ENCODE results near the gene EDIL3. TPM values are rescaled to one million over a fixed set of nuclear protein-coding genes. Genes with fewer than 3 reads are reported as not detected.

Gene EDIL3
- total RNA-seq, 1 experiment from 2014 or later: not detected

DNA sequence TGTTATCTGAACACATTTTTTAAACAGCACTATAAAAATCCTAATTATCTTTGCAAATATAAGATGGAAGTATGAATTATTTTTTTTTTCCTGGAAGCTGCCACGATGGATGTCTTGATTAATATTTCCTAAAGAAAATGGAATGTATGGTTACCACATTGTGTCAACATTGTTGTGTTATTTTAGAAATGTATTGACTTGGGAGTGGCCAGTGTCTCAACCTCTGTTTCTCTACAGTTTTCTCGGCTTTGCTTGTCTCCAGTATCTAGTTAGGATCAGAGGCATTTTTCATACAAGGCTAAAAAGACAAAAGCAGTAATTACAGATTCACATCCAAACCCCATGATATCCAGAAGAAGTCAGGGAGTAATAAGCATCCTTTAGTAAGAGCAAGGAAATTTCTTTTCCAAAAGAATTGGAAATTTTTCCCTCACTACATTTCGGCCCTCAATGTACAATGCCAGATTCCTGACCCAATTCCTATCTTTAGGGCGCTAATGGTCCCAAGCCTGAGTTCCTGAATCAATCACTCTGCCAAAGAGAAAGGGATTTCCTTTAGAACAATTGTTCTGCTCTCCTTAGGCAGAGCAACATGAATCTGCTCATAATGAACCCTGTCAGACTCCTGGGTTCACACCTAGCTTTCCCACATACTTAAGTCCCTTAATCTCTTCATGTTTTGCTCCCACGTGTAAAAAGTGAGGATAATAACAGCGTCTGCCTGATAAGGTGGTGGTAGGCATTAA is 111.7 kb downstream of the EDIL3 start:
- intact Hi-C loops (cut with micrococcal nuclease): no loop called here
- CTCF ChIA-PET: interaction anchor here (0.7 to 0.9 kb wide), 2 partner anchors 173 to 223 kb away, joined by 3 read pairs; no protein-coding TSS in a partner anchor
- DNase-seq (ENCODE audit: unreplicated experiment): no peak
- Mint-ChIP-seq H3K4me1 (ENCODE audit: insufficient read depth, unreplicated experiment) (no peaks in the 10 kb centered on the region), H3K27me3 (ENCODE audit: insufficient read depth, unreplicated experiment) (peaks cover 59% of the 10 kb centered on the region), H3K4me3 (ENCODE audit: unreplicated experiment) (no peak overlapping the region), H3K27ac (ENCODE audit: low read depth, unreplicated experiment) (no peak overlapping the region), H3K9me3 (ENCODE audit: unreplicated experiment) (no peaks in the 10 kb centered on the region), H3K36me3 (ENCODE audit: insufficient read depth, unreplicated experiment) (no peaks in the 10 kb centered on the region)
- TF ChIP-seq, protein P1, sequence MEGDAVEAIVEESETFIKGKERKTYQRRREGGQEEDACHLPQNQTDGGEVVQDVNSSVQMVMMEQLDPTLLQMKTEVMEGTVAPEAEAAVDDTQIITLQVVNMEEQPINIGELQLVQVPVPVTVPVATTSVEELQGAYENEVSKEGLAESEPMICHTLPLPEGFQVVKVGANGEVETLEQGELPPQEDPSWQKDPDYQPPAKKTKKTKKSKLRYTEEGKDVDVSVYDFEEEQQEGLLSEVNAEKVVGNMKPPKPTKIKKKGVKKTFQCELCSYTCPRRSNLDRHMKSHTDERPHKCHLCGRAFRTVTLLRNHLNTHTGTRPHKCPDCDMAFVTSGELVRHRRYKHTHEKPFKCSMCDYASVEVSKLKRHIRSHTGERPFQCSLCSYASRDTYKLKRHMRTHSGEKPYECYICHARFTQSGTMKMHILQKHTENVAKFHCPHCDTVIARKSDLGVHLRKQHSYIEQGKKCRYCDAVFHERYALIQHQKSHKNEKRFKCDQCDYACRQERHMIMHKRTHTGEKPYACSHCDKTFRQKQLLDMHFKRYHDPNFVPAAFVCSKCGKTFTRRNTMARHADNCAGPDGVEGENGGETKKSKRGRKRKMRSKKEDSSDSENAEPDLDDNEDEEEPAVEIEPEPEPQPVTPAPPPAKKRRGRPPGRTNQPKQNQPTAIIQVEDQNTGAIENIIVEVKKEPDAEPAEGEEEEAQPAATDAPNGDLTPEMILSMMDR (IDR thresholded peaks at IDR 0.05; ENCODE audit: unreplicated experiment): no peak
- POLR2A ChIA-PET: interaction anchor here (0.7 kb wide), 1 partner anchor 271 kb away, joined by 4 read pairs; no protein-coding TSS in a partner anchor
- no TSS peak for BruUV-seq (replicated peaks)

- Mint-ChIP-seq H3K4me1 (ENCODE audit: insufficient read depth, unreplicated experiment) (no peaks in the 10 kb centered on the region), H3K4me3 (ENCODE audit: unreplicated experiment) (no peak overlapping the region), H3K9me3 (ENCODE audit: unreplicated experiment) (no peaks in the 10 kb centered on the region), H3K27me3 (ENCODE audit: insufficient read depth, unreplicated experiment) (peaks cover 57% of the 10 kb centered on the region), H3K36me3 (ENCODE audit: insufficient read depth, unreplicated experiment) (no peaks in the 10 kb centered on the region), H3K27ac (ENCODE audit: low read depth, unreplicated experiment) (no peak overlapping the region)
- no TSS peak for BruUV-seq (replicated peaks)
- DNase-seq (ENCODE audit: unreplicated experiment): no peak
- ChIA-PET CTCF (interaction anchor here (0.6 kb wide), 1 partner anchor 273 kb away, joined by 3 read pairs; no protein-coding TSS in a partner anchor), POLR2A (no interaction called here)
- TF ChIP-seq, protein P1 (IDR thresholded peaks at IDR 0.05; ENCODE audit: unreplicated experiment): no peak
- intact Hi-C loops (cut with micrococcal nuclease): no loop called here
Measured at GRCh38 chr5:84265739-84266550, 118.7 kb downstream of the EDIL3 start.

DNA sequence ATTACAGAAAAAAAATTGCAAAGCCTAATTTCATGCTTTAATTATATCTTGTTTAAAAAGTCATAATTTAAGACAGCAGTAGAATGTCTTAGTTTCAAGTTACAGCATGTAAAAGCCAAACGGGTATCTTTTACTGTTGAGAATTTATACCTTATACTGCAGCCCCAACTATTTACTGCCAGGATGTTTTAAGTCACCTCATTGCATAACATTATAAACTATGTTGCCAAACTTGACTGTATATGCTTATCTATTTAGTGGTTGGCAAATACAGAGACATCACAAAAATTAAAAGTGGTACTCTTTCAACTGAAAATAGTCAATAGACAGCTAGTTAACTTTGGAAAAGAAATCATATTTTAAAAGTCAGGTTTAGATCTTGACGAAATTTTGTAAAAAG is 119.5 kb downstream of the EDIL3 start:
- Mint-ChIP-seq H3K27ac (ENCODE audit: low read depth, unreplicated experiment) (no peak overlapping the region), H3K9me3 (ENCODE audit: unreplicated experiment) (no peaks in the 10 kb centered on the region), H3K4me1 (ENCODE audit: insufficient read depth, unreplicated experiment) (no peaks in the 10 kb centered on the region), H3K4me3 (ENCODE audit: unreplicated experiment) (no peak overlapping the region), H3K36me3 (ENCODE audit: insufficient read depth, unreplicated experiment) (no peaks in the 10 kb centered on the region), H3K27me3 (ENCODE audit: insufficient read depth, unreplicated experiment) (peaks cover 54% of the 10 kb centered on the region)
- TF ChIP-seq, protein P1 (IDR thresholded peaks at IDR 0.05; ENCODE audit: unreplicated experiment): no peak
- DNase-seq (ENCODE audit: unreplicated experiment): no peak
- POLR2A ChIA-PET: no interaction called here
- BruUV-seq (replicated peaks): no TSS peak
- CTCF ChIA-PET: no interaction called here
- intact Hi-C loops (cut with micrococcal nuclease): no loop called here

DNA sequence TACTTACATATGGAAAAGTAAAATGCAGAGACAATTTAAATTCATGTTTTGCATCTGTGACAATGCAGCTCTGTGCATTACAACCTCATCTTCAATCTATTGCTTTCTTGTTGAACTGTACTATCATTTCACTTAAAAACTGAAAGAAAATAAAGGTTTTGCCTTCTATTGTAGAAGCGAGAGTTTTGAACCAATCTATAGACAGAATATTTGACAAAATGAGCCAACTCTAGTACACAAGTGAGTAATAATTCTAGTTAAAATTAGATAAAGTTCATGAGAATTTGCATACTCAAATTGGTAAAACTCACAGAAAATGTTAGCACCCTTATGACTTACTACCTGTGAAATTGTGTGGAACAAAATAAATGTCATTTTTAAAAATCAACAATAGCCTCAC is 123.7 kb downstream of the EDIL3 start:
- Mint-ChIP-seq H3K4me3 (ENCODE audit: unreplicated experiment) (no peak overlapping the region), H3K9me3 (ENCODE audit: unreplicated experiment) (no peaks in the 10 kb centered on the region)

More for the DNA sequence above, 123.7 kb downstream of the EDIL3 start:
- no TSS peak for BruUV-seq (replicated peaks)
- ChIA-PET CTCF (no interaction called here), POLR2A (no interaction called here)
- Mint-ChIP-seq H3K27me3 (ENCODE audit: insufficient read depth, unreplicated experiment) (peaks cover 79% of the 10 kb centered on the region), H3K27ac (ENCODE audit: low read depth, unreplicated experiment) (no peak overlapping the region), H3K4me1 (ENCODE audit: insufficient read depth, unreplicated experiment) (no peaks in the 10 kb centered on the region), H3K36me3 (ENCODE audit: insufficient read depth, unreplicated experiment) (no peaks in the 10 kb centered on the region)
- TF ChIP-seq, protein P1 (IDR thresholded peaks at IDR 0.05; ENCODE audit: unreplicated experiment): no peak
- no peak for DNase-seq (ENCODE audit: unreplicated experiment)
- intact Hi-C loops (cut with micrococcal nuclease): no loop called here
